A549 (cell line): ENCODE results near the gene NTM. TPM values are rescaled to one million over a fixed set of nuclear protein-coding genes. Genes with fewer than 3 reads are reported as not detected.

Experiments
- ATAC-seq, 2 experiments: fragments of 200-7000 bp in 1 of 2; fragments of >200 bp in 1 of 2; cut with Nextera tagmentation in 1 of 2; cut with Tn5 transposase in 1 of 2; 3 replicates each; pipeline versions ENCODE4 v1.8.0 to v1.9.1; 2018 to 2020; ENCODE audit warnings: mild to moderate bottlenecking in 1 of 2, moderate library complexity in 1 of 2
- CTCF ChIA-PET: fragments of 300-600 bp; sonication (Branson Sonifier 250); formaldehyde crosslinking; extraction: SDS; loops from one replicate; lab custom pipeline; 2021; ENCODE audit warnings: antibody characterized with exemption, inconsistent platforms; lab: Yijun Ruan, JAX
- POLR2A ChIA-PET: fragments of 350-600 bp; formaldehyde crosslinking; extraction: SDS; loops from one replicate; lab custom pipeline; 2021; ENCODE audit warnings: antibody characterized with exemption, inconsistent platforms; lab: Yijun Ruan, JAX
- DNase-seq, 2 experiments: peaks; one replicate each; pipeline versions ENCODE4 v3.0.0 to v3.0.0-alpha.2; 2011 to 2016; ENCODE audit warnings: low read depth in 1 of 2, low spot score in 1 of 2
- FAIRE-seq: peaks from 2 replicates; lab custom pipeline; 2011; peaks lifted over from hg19 to GRCh38; lab: Jason Lieb, UNC
- H3K27ac ChIP-seq, 2 experiments: fragments of >200 bp; sonication (Bioruptor Twin); formaldehyde crosslinking; 3 replicates each; pipeline ENCODE4 v1.5.1; 2016 to 2017
- H3K4me1 ChIP-seq: fragments of >200 bp; sonication (Bioruptor Twin); formaldehyde crosslinking; 3 replicates; pipeline ENCODE4 v1.6.1; 2016
- H3K4me2 ChIP-seq: fragments of >200 bp; sonication (Bioruptor Twin); formaldehyde crosslinking; 3 replicates; pipeline ENCODE4 v1.6.1; 2016
- H3K4me3 ChIP-seq: fragments of >200 bp; sonication (Bioruptor Twin); formaldehyde crosslinking; 3 replicates; pipeline ENCODE4 v1.5.1; 2016
- H3K9me3 ChIP-seq: fragments of >200 bp; sonication (Bioruptor Twin); formaldehyde crosslinking; 3 replicates; pipeline ENCODE4 v1.6.1; 2016
- BHLHE40 ChIP-seq: IDR thresholded peaks from 2 replicates; pipeline ENCODE4 v1.6.1; 2012; ENCODE audit warnings: low read depth, low read length, inconsistent platforms
- CHD2 ChIP-seq: fragments of 150-350 bp; IDR thresholded peaks from 2 replicates; pipeline ENCODE4 v1.6.1; 2014; ENCODE audit warnings: low read length; ENCODE audit not compliant: partially characterized antibody
- CHD4 ChIP-seq: fragments of 200-600 bp; sonication (generic); IDR thresholded peaks from 2 replicates; pipeline ENCODE4 v1.6.1; 2016; ENCODE audit warnings: antibody characterized with exemption, mild to moderate bottlenecking, borderline replicate concordance
- EHF ChIP-seq: fragments of 250-450 bp; sonication (Bioruptor Pico); IDR thresholded peaks from 2 replicates; pipeline ENCODE4 v1.5.0; 2020; ENCODE audit warnings: mild to moderate bottlenecking
- EHMT2 ChIP-seq: fragments of 200-600 bp; sonication (generic); IDR thresholded peaks from 2 replicates; pipeline ENCODE4 v1.6.1; 2016; ENCODE audit warnings: antibody characterized with exemption, low read depth, mild to moderate bottlenecking, moderate library complexity
- ESRRA ChIP-seq: fragments of 150-350 bp; IDR thresholded peaks from 2 replicates; pipeline ENCODE4 v1.6.1; 2014; ENCODE audit warnings: mild to moderate bottlenecking, low read length, borderline replicate concordance
- HDAC2 ChIP-seq: fragments of 200-600 bp; sonication (generic); IDR thresholded peaks from 2 replicates; pipeline ENCODE4 v1.6.1; 2016
- HOXA7 ChIP-seq: fragments of 250-450 bp; sonication (Bioruptor Pico); IDR thresholded peaks from 2 replicates; pipeline ENCODE4 v1.5.0; 2020; ENCODE audit warnings: mild to moderate bottlenecking, moderate library complexity
- KDM1A ChIP-seq: fragments of 200-600 bp; sonication (generic); IDR thresholded peaks from 2 replicates; pipeline ENCODE4 v1.6.1; 2016; ENCODE audit warnings: low read depth, mild to moderate bottlenecking
- KDM5A ChIP-seq: fragments of 200-600 bp; sonication (generic); IDR thresholded peaks from 2 replicates; pipeline ENCODE4 v1.6.1; 2016; ENCODE audit warnings: antibody characterized with exemption, mild to moderate bottlenecking
- MAZ ChIP-seq: fragments of 150-350 bp; IDR thresholded peaks from 2 replicates; pipeline ENCODE4 v1.6.1; 2014; ENCODE audit warnings: antibody characterized with exemption, low read depth, low read length, borderline replicate concordance
- NR3C1 ChIP-seq: fragments of >200 bp; sonication (Bioruptor Twin); formaldehyde crosslinking; IDR thresholded peaks from 3 replicates; pipeline ENCODE4 v1.6.1; 2017
- RAD21 ChIP-seq, 2 experiments: fragments of >200 bp in 1 of 2; sonication (Bioruptor Twin) in 1 of 2; formaldehyde crosslinking in 1 of 2; IDR thresholded peaks in 1 of 2; conservative IDR thresholded peaks in 1 of 2; 2 replicates in 1 of 2; 3 replicates in 1 of 2; pipeline ENCODE4 v1.6.1; 2012 to 2018; ENCODE audit warnings: inconsistent platforms in 1 of 2
- REST ChIP-seq: fragments of 200-600 bp; sonication (generic); IDR thresholded peaks from 2 replicates; pipeline ENCODE4 v1.6.1; 2016; ENCODE audit warnings: antibody characterized with exemption, mild to moderate bottlenecking, moderate library complexity
- TFCP2L1 ChIP-seq: fragments of 250-450 bp; sonication (Bioruptor Pico); IDR thresholded peaks from 2 replicates; pipeline ENCODE4 v1.5.0; 2021; ENCODE audit warnings: mild to moderate bottlenecking
- TP53 ChIP-seq: fragments of 250-450 bp; sonication (Bioruptor Pico); IDR thresholded peaks from 2 replicates; pipeline ENCODE4 v1.5.0; 2021; ENCODE audit warnings: mild to moderate bottlenecking, moderate library complexity
- USF2 ChIP-seq: fragments of 450-650 bp; IDR thresholded peaks from 2 replicates; pipeline ENCODE4 v1.6.1; 2014; ENCODE audit warnings: antibody characterized with exemption
- ZFP36 ChIP-seq: fragments of 450-650 bp; IDR thresholded peaks from 2 replicates; pipeline ENCODE4 v1.6.1; 2014; ENCODE audit warnings: borderline replicate concordance; ENCODE audit not compliant: partially characterized antibody
- ZSCAN20 ChIP-seq: fragments of 250-450 bp; sonication (Bioruptor Pico); IDR thresholded peaks from 2 replicates; pipeline ENCODE4 v1.8.0; 2022; ENCODE audit warnings: mild to moderate bottlenecking, moderate library complexity
- WGBS: methylation state at CpG from one replicate; pipeline ENCODE4 v1.1.6; 2017; ENCODE audit errors: missing lambda C conversion rate; 5-methylcytosine and 5-hydroxymethylcytosine counted together
- polyA plus RNA-seq, 4 experiments: library from polyadenylated mRNA; depleted of rRNA in 3 of 4; stranded (reverse); fragments of >200 nt; fragmentation: RNase III in 1 of 4; extraction: RNeasy Plus Mini Kit Qiagen cat#74134 plus additional on column Dnase treatment in 1 of 4; gene quantifications; 2 replicates in 3 of 4; 3 replicates in 1 of 4; pipeline ENCODE4 v1.2.3, GENCODE V29; 2011 to 2017
- TF ChIP-seq, protein P1 (sequence below): IDR thresholded peaks from 2 replicates; pipeline ENCODE4 v1.6.1; 2012
- TF ChIP-seq, protein P2 (sequence below): fragments of 250-450 bp; sonication (Bioruptor Pico); IDR thresholded peaks from 2 replicates; pipeline ENCODE4 v1.5.0; 2021; ENCODE audit warnings: mild to moderate bottlenecking, moderate library complexity, borderline replicate concordance

Gene NTM
- polyA plus RNA-seq, 2 of the 4 experiments (the other 2 are of a cell fraction): not detected

DNA sequence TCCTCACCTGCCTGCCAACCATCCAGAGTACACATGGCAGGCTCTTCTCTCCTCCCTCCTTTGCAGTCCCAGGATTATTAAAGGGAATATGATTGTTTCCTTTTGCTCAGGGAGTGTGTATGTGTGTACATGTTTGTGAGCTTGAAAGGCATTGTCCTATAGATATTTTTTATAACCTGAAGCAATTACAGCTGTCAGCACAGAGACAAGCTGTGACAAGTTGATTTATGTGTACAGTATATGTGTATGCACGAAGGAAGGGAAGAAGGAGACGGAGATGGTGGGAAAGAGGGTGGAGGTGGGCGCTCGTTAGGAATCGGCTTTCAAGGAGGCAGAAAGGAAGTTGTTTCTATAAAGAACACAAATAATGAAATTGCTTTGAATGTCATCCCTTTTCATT is 537.0 kb downstream of the NTM start:
- Histone ChIP-seq H3K4me2 (no peak overlapping the region), H3K27ac (no peak overlapping the region), H3K4me3 (no peak overlapping the region), H3K9me3 (no peaks in the 10 kb centered on the region), H3K4me1 (no peaks in the 10 kb centered on the region)
- ATAC-seq (no peak), FAIRE-seq (no peak), DNase-seq (no peak)
- 4% methylated on average over 5 of the region's 5 CpGs for WGBS
- TF ChIP-seq, protein P1, sequence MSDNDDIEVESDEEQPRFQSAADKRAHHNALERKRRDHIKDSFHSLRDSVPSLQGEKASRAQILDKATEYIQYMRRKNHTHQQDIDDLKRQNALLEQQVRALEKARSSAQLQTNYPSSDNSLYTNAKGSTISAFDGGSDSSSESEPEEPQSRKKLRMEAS: no peak
- TF ChIP-seq USF2 (no peak), NR3C1 (no peak)
- ChIA-PET POLR2A (no interaction called here), CTCF (no interaction called here)

GRCh38 chr11:131908316-131908715 is 537.9 kb downstream of the NTM start:
- H3K4me2 ChIP-seq: no peak overlapping the region
- H3K4me1 ChIP-seq: no peaks in the 10 kb centered on the region
- DNase-seq (no peak), FAIRE-seq (no peak), ATAC-seq (no peak)
- POLR2A ChIA-PET: no interaction called here
- WGBS: 0% methylated on average over 2 of the region's 2 CpGs
- TF ChIP-seq ZSCAN20 (CRISPR knock-in tag) (no peak), RAD21 (conservative IDR thresholded peaks at IDR 0.05 in 1 of 2, IDR thresholded peaks at IDR 0.05 in 1 of 2) (no peak), KDM1A (no peak), REST (no peak), EHMT2 (no peak), TP53 (no peak), HDAC2 (no peak), HOXA7 (CRISPR knock-in tag) (no peak), CHD2 (no peak), TFCP2L1 (CRISPR knock-in tag) (no peak), CHD4 (no peak), EHF (no peak), BHLHE40 (no peak), KDM5A (no peak), ESRRA (no peak), MAZ (no peak), ZFP36 (no peak)
- TF ChIP-seq, protein P2, sequence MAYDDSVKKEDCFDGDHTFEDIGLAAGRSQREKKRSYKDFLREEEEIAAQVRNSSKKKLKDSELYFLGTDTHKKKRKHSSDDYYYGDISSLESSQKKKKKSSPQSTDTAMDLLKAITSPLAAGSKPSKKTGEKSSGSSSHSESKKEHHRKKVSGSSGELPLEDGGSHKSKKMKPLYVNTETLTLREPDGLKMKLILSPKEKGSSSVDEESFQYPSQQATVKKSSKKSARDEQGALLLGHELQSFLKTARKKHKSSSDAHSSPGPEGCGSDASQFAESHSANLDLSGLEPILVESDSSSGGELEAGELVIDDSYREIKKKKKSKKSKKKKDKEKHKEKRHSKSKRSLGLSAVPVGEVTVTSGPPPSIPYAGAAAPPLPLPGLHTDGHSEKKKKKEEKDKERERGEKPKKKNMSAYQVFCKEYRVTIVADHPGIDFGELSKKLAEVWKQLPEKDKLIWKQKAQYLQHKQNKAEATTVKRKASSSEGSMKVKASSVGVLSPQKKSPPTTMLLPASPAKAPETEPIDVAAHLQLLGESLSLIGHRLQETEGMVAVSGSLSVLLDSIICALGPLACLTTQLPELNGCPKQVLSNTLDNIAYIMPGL: no peak
- H3K27ac ChIP-seq: no peak overlapping the region
- H3K9me3 ChIP-seq: no peaks in the 10 kb centered on the region
- no peak overlapping the region for H3K4me3 ChIP-seq
- CTCF ChIA-PET: interaction anchor here (1.3 kb wide), 1 partner anchor 14 kb away, joined by 3 read pairs; no protein-coding TSS in a partner anchor
